SH-SY5Y (cell line): ENCODE measurements around the gene GSC.

Experiments used
- GATA2 ChIP-seq: IDR thresholded peaks from 2 replicates; pipeline ENCODE4 v1.6.1; 2011; ENCODE audit warnings: mild to moderate bottlenecking, low read depth, low read length
- GATA3 ChIP-seq: IDR thresholded peaks from 2 replicates; pipeline ENCODE4 v1.6.1; 2011; ENCODE audit warnings: low read depth, mild to moderate bottlenecking, low read length, moderate library complexity

DNA sequence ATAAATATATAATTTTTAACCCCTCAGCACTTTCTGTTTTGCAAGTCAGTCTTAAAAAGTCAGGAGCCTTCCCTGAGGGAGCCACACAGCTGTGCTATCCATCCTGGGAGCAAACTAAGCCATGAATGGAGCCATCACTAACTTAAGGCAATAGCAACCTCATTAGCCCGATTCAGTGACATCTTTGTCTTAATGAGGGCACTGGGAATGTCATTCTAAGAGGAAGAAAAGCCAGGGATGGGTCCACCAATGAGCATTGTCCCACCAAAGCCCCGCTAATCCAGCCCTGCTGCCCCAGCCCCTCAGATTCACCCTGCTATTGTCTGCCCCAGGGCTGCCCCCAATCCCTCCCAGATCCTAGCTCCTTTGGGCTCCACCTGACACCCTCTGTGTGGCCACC, 19.5 kb downstream of the GSC start:
- no peak for TF ChIP-seq GATA2
- TF ChIP-seq GATA3 = no peak
